Neutrophil (primary cell): ENCODE data around the gene GNG7.

Experiments
- H3K27ac ChIP-seq: fragments of 200-600 bp; sonication (generic); 2 replicates; pipeline ENCODE4 v1.5.1; 2016; ENCODE audit warnings: mild to moderate bottlenecking, moderate library complexity
- H3K27me3 ChIP-seq: fragments of 200-600 bp; sonication (generic); 2 replicates; pipeline ENCODE4 v1.6.0; 2016; ENCODE audit warnings: mild to moderate bottlenecking
- H3K36me3 ChIP-seq: fragments of 200-600 bp; sonication (generic); 2 replicates; pipeline ENCODE4 v1.5.1; 2017
- H3K4me1 ChIP-seq, 2 experiments: fragments of 200-600 bp in 1 of 2; sonication (generic) in 1 of 2; 1 replicate in 1 of 2; 2 replicates in 1 of 2; pipeline versions ENCODE4 v1.5.1 to v1.6.1; 2013 to 2016; ENCODE audit warnings: low read depth in 1 of 2, low read length in 1 of 2, mild to moderate bottlenecking in 1 of 2, moderate library complexity in 1 of 2; ENCODE audit not compliant: control insufficient read depth in 1 of 2, insufficient read depth in 1 of 2
- H3K4me3 ChIP-seq, 2 experiments: fragments of 200-600 bp in 1 of 2; sonication (generic) in 1 of 2; 1 replicate in 1 of 2; 2 replicates in 1 of 2; pipeline ENCODE4 v1.5.1; 2013 to 2016; ENCODE audit warnings: low read depth in 1 of 2, low read length in 1 of 2, mild to moderate bottlenecking in 1 of 2, moderate library complexity in 1 of 2
- H3K9me3 ChIP-seq: fragments of 200-600 bp; sonication (generic); 2 replicates; pipeline ENCODE4 v1.5.1; 2016
- CTCF ChIP-seq: fragments of 200-600 bp; sonication (generic); IDR thresholded peaks from 2 replicates; pipeline ENCODE4 v1.5.1; 2016; ENCODE audit warnings: antibody characterized with exemption

The GNG7 gene

GRCh38 chr19:2701361-2702169, 929 bp downstream of the GNG7 start:
- Histone ChIP-seq H3K4me1 (peaks cover 13% of the 10 kb centered on the region in 2 experiments), H3K4me3 (peak overlapping the region; percentile 57 to 68), H3K36me3 (no peaks in the 10 kb centered on the region), H3K9me3 (no peaks in the 10 kb centered on the region), H3K27me3 (no peaks in the 10 kb centered on the region), H3K27ac (no peak overlapping the region)
- TF ChIP-seq CTCF = no peak

GRCh38 chr19:2700660-2701360, 1.7 kb downstream of the GNG7 start:
- Histone ChIP-seq H3K9me3 (no peaks in the 10 kb centered on the region), H3K4me1 (peaks cover 15% of the 10 kb centered on the region in 2 experiments), H3K4me3 (no peak overlapping the region), H3K36me3 (no peaks in the 10 kb centered on the region), H3K27me3 (no peaks in the 10 kb centered on the region), H3K27ac (no peak overlapping the region)
- no peak for TF ChIP-seq CTCF

- H3K27me3 ChIP-seq = no peaks in the 10 kb centered on the region
- no peak overlapping the region for H3K4me3 ChIP-seq
- TF ChIP-seq CTCF = no peak
- H3K9me3 ChIP-seq = no peaks in the 10 kb centered on the region
- no peak overlapping the region for H3K27ac ChIP-seq
- peaks cover 27 to 28% of the 10 kb centered on the region in 2 experiments for H3K4me1 ChIP-seq
- H3K36me3 ChIP-seq = no peaks in the 10 kb centered on the region
Observed at GRCh38 chr19:2699413-2700140, 2.9 kb downstream of the GNG7 start.

GRCh38 chr19:2694196-2694595, 8.3 kb downstream of the GNG7 start:
- Histone ChIP-seq H3K9me3 (no peaks in the 10 kb centered on the region), H3K27ac (peak overlapping the region; percentile 81), H3K36me3 (peaks cover 4% of the 10 kb centered on the region), H3K4me3 (no peak overlapping the region), H3K4me1 (peaks cover 17 to 27% of the 10 kb centered on the region in 2 experiments), H3K27me3 (no peaks in the 10 kb centered on the region)
- TF ChIP-seq CTCF = no peak

GRCh38 chr19:2693492-2694160, 8.9 kb downstream of the GNG7 start:
- no peak overlapping the region for H3K27ac ChIP-seq
- TF ChIP-seq CTCF = no peak
- H3K27me3 ChIP-seq = no peaks in the 10 kb centered on the region
- no peak overlapping the region for H3K4me3 ChIP-seq
- H3K9me3 ChIP-seq = no peaks in the 10 kb centered on the region
- peaks cover 4% of the 10 kb centered on the region for H3K36me3 ChIP-seq
- H3K4me1 ChIP-seq = peaks cover 17 to 25% of the 10 kb centered on the region in 2 experiments
